Measurements from ENCODE around the gene FAM107B.

The FAM107B gene

DNA sequence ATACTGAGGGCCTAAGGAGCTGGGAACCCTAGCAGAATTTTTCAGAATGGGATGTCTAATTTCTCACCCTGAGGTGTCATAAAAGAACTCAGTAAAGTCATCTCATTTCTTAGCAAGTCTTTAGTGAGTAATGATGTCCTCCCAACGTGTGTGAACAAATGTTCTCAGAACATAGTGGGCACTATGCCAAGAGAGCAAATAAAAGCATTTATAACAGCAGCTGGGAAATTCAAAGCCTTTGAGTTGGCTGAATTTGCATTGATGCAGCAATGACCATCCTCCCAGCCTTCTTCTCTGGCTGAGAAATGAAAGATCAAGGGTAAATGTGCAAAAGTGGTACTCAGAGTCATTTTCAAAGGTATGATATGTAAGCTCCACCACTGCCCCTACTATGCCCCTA is 109.4 kb downstream of the FAM107B start:
- ChIA-PET POLR2A (no interaction called here), CTCF (interaction anchor here (0.9 kb wide), 1 partner anchor 13 kb away, joined by 3 read pairs; no protein-coding TSS in a partner anchor)
- H3K27ac ChIP-seq (ENCODE audit: extremely low read depth, low read depth, low read length), result no peak overlapping the region
- 0 out of 2 replicates have a peak, but pooled peaks cover 3% of the 10 kb centered on the region for H3K4me1 ChIP-seq (ENCODE audit: control insufficient read depth, insufficient read depth, low read length)
- TF ChIP-seq ZNF660 (tag by site-specific recombination; IDR thresholded peaks at IDR 0.05) (0 out of 2 replicates have a peak, but pooled peaks have one; percentile 48), ZNF112 (tag by site-specific recombination; IDR thresholded peaks at IDR 0.05) (peak; percentile 31; the same call in 1 of the 2 replicates), ZNF544 (tag by site-specific recombination; IDR thresholded peaks at IDR 0.05) (no peak), ZNF610 (tag by site-specific recombination; IDR thresholded peaks at IDR 0.05; ENCODE audit: borderline replicate concordance) (no peak), KLF1 (tag by site-specific recombination; IDR thresholded peaks at IDR 0.05) (no peak), ZXDB (tag by site-specific recombination; IDR thresholded peaks at IDR 0.05) (no peak), ZNF707 (tag by site-specific recombination; IDR thresholded peaks at IDR 0.05) (no peak), ZNF214 (tag by site-specific recombination; IDR thresholded peaks at IDR 0.05; ENCODE audit: borderline replicate concordance) (no peak), ZNF48 (tag by site-specific recombination; IDR thresholded peaks at IDR 0.05) (no peak), PRDM1 (tag by site-specific recombination; IDR thresholded peaks at IDR 0.05) (no peak), BCL6B (tag by site-specific recombination; IDR thresholded peaks at IDR 0.05) (0 out of 2 replicates have a peak, but pooled peaks have one; percentile 32), TCF7L2 (IDR thresholded peaks at IDR 0.05; ENCODE audit: borderline replicate concordance, low read depth, low read length) (no peak), ZNF776 (tag by site-specific recombination; IDR thresholded peaks at IDR 0.05; ENCODE audit: borderline replicate concordance) (0 out of 2 replicates have a peak, but pooled peaks have one; percentile 68), ZNF350 (tag by site-specific recombination; IDR thresholded peaks at IDR 0.05) (peak; percentile 63), ZNF621 (tag by site-specific recombination; IDR thresholded peaks at IDR 0.05) (no peak), ZNF501 (tag by site-specific recombination; IDR thresholded peaks at IDR 0.05) (no peak), ZNF701 (tag by site-specific recombination; IDR thresholded peaks at IDR 0.05) (no peak), ZNF423 (tag by site-specific recombination; IDR thresholded peaks at IDR 0.05) (no peak), ZNF133 (tag by site-specific recombination; IDR thresholded peaks at IDR 0.05) (no peak)
- TF ChIP-seq, protein P1, sequence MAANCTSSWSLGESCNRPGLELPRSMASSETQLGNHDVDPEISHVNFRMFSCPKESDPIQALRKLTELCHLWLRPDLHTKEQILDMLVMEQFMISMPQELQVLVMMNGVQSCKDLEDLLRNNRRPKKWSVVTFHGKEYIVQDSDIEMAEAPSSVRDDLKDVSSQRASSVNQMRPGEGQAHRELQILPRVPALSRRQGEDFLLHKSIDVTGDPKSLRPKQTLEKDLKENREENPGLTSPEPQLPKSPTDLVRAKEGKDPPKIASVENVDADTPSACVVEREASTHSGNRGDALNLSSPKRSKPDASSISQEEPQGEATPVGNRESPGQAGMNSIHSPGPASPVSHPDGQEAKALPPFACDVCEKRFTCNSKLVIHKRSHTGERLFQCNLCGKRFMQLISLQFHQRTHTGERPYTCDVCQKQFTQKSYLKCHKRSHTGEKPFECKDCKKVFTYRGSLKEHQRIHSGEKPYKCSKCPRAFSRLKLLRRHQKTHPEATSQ (tag by site-specific recombination; IDR thresholded peaks at IDR 0.05), result no peak
- TF ChIP-seq, protein P2, sequence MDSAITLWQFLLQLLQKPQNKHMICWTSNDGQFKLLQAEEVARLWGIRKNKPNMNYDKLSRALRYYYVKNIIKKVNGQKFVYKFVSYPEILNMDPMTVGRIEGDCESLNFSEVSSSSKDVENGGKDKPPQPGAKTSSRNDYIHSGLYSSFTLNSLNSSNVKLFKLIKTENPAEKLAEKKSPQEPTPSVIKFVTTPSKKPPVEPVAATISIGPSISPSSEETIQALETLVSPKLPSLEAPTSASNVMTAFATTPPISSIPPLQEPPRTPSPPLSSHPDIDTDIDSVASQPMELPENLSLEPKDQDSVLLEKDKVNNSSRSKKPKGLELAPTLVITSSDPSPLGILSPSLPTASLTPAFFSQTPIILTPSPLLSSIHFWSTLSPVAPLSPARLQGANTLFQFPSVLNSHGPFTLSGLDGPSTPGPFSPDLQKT (IDR thresholded peaks at IDR 0.05; ENCODE audit: borderline replicate concordance, low read depth, low read length), result no peak
- TF ChIP-seq, protein P3, sequence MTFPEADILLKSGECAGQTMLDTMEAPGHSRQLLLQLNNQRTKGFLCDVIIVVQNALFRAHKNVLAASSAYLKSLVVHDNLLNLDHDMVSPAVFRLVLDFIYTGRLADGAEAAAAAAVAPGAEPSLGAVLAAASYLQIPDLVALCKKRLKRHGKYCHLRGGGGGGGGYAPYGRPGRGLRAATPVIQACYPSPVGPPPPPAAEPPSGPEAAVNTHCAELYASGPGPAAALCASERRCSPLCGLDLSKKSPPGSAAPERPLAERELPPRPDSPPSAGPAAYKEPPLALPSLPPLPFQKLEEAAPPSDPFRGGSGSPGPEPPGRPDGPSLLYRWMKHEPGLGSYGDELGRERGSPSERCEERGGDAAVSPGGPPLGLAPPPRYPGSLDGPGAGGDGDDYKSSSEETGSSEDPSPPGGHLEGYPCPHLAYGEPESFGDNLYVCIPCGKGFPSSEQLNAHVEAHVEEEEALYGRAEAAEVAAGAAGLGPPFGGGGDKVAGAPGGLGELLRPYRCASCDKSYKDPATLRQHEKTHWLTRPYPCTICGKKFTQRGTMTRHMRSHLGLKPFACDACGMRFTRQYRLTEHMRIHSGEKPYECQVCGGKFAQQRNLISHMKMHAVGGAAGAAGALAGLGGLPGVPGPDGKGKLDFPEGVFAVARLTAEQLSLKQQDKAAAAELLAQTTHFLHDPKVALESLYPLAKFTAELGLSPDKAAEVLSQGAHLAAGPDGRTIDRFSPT (tag by site-specific recombination; IDR thresholded peaks at IDR 0.05), result no peak
- H3K36me3 ChIP-seq (ENCODE audit: control insufficient read depth in 2 of 2, insufficient read depth in 1 of 2, low read length in 2 of 2), result no peaks in the 10 kb centered on the region
- H3K4me3 ChIP-seq (ENCODE audit: low read depth, low read length), result no peak overlapping the region
- H3K9me3 ChIP-seq (ENCODE audit: control insufficient read depth, insufficient read depth, low read depth, low read length), result no peaks in the 10 kb centered on the region

Measured in HEK293 (cell line).